Endometrial microvascular endothelial cells (primary cell): Measurements from ENCODE around the gene LMF2. TPM values are rescaled to one million over a fixed set of nuclear protein-coding genes. Genes with fewer than 3 reads are reported as not detected.
"Not testable (repeated sequence)": the region's sequence is repeated elsewhere in the genome, so short reads cannot be mapped to it uniquely, and the experiment has no call there.

Experiments used
- in situ Hi-C: cut with HindIII; loops from 2 replicates; pipeline ENCODE4 v1.10.0; 2017; ENCODE audit warnings: low sequenced_read_pairs, low pct_unique_long_range_greater_than_20kb; ENCODE audit errors: inconsistent ontology term
- total RNA-seq: library from RNA; depleted of rRNA; stranded (reverse); fragments of >200 nt; gene quantifications from one replicate; pipeline ENCODE4 v1.2.3, GENCODE V29; 2015; ENCODE audit errors: inconsistent ontology term

Gene LMF2
- total RNA-seq, 1 donor from 2014 or later, result 73.8 TPM

DNA sequence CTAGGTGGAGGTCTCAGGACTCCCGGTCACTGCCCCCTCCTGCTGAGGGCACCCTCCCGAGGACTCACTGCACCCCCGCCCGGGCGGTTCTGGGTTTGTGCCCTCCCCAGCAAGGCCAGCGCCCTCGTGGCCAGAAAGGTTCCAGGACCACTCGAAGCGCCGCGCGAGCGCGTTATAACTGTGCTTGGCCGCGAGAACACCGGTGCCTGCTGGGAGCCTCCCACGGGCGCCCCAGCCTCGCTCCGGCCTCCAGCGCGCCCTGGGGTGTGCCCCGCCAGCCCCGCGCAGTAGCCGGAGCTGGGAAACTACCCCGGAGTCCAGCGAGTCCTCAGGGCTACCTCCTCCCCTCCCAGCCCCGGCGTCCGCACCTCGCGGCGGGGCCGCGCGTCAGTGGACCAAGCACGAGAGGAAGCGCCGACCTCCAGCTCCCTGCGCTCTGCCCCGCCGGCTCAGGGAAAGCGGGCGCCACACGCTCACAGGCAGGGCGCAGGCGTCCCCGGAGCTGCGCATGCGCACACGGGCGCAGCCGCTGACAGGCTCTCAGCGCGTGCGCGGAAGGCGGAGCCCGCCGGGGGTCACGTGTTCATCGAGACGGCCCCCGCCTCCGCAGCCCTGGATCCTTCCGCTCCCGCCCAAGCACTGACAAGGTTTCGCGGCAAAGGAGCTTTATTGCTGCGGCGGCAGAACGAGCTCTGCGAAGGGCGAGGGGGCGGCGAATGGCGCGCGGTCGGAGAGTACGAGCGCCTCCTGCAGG is 17.8 kb upstream of the LMF2 start, which contains the start of gene SCO2:
TSS of gene SCO2 (minus strand) at position 495 of the 754 bp plus-strand sequence. CDS start 1,187 bp downstream, outside the sequence.
- in situ Hi-C loops, result no loop called here

DNA sequence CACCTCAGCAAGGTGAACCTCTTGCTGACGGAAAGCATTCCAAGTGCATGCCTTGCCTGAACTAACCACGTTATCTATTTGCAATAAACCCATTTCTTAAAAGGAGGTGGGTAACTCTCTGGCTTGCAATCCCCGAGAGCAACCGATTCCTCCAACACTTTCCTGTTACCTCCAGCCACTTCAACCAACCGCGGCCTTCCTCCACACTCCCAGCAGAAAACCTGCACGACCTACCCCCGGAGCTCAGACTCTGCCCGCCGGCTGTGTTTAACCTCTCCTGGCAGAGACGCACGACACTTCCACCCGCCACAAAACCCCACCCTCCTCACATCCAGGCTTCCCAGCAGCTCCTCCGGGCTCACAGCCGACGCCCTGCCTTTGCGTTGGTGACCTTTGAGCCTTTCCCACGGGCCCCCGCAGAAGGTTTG is 17.2 kb upstream of the LMF2 start:
- in situ Hi-C loops, result no loop called here

DNA sequence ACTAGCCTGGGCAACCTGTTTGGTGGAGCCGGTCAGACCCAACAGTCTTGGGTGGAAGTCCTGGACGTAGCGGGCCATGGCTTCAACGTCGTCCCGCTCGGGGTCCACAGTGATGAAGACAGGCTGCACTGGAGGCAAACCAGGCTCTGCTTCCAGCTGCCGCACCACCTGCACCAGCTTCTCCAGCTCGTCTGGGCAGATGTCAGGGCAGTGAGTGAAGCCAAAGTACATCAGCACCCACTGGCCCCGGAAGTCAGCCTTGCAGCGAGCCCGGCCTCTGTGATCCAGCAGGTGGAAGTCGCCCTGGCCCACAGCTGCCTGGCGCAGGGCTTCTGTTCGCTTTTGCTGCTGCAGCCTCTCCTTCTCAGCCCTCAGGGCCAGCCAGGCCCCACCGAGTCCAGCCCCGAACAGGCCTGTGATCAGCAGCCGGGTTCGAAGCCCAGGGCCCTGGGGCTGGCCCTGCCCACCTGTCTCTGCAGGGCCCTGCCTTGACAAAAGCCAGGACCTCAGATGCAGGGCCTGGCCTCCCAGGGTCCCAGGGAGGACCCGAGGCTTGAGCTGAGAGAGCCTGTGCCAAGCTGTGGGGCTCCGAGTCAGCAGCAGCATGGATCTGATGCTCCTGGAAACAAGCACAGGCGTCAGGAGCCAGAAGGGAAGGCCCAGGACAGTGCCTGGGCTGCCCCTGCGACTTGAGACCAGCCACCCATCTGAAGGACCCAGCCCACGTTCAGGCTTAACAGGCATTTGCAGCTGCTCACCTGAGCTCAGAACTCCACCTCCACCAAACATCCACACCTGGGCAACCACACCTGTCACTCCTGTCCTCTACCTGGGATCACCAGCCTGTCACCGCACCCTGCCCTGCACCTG is 16.5 kb upstream of the LMF2 start:
- in situ Hi-C loops, result no loop called here

DNA sequence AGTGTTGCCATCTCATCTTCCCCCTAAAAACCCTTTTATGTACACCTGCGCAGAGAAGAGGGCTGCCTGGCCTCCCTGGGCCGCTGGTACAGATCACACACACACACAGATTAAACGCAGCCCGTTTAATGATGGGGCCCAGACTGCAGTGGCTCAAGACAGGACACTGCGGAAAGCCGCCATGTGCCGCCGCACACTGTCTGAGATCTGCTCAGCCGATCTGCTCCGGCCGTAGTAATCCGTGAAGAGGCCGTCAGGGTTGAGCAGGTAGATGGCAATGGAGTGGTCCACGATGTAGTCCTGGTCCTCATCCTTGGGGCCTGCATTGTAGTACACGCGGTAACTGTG is 15.9 kb upstream of the LMF2 start:
- in situ Hi-C loops, result no loop called here

DNA sequence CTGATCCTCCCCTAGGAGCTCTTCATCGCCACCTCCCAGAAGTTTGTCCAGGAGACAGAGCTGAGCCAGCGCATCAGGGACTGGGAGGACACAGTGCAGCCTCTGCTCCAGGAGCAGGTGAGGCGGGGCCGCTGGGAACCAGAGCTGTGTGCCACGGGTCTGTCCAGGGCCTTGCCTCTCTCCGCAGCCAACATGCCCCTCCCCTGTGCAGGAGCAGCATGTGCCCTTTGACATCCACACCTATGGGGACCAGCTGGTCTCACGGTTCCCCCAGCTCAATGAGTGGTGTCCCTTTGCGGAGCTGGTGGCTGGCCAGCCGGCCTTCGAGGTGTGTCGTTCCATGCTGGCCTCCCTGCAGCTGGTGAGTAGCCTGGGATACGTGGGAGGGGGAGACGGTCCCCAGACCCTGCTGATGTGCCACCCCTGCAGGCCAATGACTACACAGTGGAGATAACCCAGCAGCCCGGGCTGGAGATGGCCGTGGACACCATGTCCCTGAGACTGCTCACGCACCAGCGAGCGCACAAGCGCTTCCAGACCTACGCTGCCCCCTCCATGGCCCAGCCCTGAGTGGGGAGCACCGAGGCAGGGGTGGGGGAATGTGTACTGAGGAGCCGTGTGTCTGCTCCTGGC is 15.4 kb upstream of the LMF2 start:
- in situ Hi-C loops, result no loop called here

DNA sequence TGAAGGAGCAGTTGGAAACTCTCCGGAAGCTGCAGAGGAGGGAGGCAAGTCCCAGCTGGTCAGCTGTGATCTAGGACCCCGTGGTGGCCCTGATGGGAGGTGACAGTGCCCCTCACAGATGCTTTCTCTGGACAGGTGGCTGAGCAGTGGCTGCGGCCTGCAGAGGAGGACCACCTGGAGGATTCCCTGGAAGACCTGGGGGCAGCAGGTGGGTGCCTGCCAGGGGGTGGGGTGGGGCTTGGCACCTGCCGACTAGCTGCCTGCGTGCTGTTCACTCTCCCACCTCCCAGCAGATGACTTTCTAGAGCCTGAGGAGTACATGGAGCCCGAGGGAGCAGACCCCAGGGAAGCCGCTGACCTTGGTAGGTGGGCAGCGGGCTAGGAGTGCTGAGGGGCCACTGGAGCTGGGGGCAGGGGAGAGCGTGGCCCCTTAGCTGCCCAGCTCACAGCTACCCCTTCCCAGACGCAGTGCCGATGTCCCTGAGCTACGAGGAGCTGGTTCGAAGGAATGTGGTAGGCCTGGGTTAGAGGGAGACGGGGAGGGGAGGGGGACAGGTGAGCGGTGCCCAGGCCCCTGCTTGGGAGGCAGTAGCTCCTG is 14.8 kb upstream of the LMF2 start:
- in situ Hi-C loops, result no loop called here

DNA sequence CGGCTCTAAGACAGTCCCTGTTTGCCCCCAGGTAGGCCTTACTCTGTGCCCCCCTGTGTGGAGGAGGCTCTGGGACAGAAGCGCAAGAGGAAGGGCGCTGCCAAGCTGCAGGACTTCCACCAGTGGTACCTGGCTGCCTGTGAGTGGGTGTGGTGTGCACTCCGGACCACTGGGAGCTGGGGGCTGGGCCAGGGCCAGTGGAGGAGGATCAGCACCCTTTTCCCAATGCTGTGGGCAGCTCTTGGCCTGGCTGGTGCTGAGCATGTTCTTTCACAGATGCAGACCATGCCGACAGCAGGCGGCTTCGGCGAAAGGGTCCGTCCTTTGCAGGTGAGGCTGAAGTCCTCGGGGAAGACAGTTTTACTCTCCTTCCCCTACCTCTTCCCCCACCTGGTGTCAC is 14.2 kb upstream of the LMF2 start:
- in situ Hi-C loops, result no loop called here

DNA sequence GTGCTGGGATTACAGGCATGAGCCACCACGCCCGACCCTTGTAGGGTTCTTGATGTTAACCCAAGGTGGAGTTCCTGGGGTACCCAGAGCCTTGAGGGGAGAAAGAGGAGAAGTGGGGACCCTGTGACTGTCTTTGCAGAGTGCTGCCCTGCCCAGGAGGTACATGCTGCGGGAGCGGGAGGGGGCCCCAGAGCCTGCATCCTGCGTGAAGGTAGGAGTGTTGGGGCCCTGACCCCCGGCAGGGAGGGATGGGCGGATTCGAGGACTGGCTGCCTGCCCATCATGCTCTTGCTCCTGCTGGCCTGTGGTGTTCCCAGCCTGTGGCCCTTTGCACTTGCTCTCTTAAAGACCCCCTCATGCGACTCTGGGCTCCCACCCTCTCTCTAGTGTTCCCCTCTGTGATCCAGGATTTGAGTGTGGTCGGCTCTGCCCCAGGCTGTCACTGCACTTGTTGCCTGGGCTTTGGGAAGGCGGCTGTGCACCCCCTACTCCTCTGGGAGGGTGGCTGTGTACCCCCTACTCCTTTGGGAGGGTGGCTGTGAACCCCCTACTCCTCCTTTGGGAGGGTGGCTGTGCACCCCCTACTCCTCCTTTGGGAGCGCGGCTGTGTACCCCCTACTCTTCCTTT is 13.4 kb upstream of the LMF2 start:
- in situ Hi-C loops, result no loop called here

DNA sequence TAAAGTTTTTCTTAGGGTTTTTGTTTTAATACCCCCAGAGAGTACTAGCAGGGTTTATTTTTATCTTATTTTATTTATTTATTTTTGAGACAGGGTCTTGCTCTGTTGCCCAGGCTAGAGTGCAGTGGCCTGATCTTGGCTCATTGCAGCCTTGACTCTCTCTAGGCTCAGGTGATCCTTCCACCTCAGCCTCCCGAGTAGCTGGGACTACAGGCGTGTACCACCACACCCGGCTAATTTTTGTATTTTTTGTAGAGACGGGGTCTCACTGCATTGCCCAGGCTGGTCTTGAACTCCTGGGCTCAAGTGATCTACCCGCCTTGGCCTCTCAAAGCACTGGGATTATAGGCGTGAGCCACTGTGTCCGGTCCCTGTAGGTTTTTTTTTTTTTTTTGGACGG is 12.7 kb upstream of the LMF2 start:
- in situ Hi-C loops, result not testable (repeated sequence)

DNA sequence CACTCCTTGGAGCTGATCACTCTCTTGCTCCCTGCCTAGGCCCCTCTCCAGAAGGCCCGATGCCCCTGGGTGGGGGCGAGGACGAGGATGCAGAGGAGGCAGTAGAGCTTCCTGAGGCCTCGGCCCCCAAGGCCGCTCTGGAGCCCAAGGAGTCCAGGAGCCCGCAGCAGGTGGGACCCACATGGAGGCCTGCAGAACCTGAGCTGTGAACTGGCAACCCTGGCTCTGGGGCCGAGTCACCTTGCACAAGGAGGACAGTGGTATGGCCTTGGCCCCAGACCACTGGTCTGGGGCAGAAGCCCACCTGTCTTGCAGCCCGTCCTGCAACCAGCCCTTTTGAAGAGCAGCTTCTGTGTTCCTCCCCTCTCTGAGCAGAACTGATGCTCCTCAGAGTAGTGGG is 11.6 kb upstream of the LMF2 start:
- in situ Hi-C loops, result no loop called here

DNA sequence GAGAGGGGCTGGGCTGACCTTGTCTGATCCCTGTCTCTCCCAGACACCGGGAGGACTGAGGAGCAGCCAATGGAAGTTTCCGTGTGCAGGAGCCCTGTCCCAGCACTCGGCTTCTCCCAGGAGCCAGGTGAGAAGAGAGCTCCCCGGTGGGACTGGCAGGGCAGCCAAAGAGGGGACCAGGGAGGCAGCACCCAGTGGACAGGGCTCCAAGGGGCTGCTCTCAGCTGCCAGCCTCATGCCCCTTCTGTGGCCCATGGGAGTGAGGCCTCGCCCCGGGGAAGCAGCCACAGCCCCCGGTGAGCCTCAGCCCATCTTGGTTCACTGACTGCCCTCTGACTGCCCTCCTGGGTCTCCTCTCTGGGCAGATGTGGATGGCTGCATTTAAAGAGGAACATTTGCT is 11.1 kb upstream of the LMF2 start:
- in situ Hi-C loops, result no loop called here

DNA sequence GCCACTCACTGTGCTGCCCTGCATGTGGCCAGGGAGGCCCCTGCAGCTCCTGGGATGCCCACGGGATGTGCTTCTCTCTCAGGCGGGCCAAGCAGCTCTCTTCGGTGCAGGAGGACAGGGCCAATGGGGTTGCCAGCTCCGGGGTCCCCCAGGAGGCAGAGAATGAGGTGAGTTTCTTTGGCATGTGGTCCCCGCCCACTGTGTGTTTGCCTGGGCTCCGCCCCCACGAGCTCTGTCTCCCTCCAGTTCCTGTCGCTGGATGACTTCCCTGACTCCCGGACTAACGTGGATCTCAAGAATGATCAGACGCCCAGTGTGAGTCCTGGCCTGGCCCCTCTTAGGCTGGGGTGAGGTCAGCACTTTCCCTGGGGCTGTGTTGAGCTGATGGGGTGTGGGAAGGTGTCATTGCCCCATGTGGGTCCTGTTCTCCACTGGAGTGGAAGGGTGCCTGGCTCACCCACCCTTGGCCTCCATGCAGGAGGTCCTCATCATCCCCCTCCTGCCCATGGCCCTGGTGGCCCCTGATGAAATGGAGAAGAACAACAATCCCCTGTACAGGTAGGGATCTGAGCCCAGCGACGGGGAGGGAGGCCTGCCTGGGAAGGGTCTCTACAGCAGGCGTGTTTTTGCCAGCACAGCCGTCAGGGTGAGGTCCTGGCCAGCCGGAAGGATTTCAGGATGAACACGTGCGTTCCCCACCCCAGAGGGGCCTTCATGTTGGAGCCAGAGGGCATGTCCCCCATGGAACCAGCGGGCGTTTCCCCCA is 10.2 kb upstream of the LMF2 start:
- in situ Hi-C loops, result no loop called here

DNA sequence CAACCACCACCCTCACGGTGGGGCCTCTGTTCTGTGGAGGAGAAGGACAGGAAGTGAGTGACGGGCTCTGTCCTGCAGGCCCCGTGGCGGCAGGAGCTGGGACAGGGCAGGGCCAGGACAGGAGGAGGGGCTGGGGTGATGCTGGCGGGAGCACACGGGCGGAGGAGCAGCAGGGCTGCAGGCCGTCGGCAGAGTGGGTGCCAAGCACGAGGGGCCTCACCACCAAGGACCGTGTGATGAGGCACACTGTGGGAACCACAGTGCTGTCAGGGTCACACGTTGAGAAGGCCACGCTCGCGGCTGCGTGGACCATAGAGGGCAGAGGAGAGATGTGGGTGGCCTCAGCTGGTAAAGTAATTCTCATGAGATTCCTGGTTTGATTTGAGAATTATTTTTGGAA is 9.4 kb upstream of the LMF2 start:
- in situ Hi-C loops, result no loop called here

DNA sequence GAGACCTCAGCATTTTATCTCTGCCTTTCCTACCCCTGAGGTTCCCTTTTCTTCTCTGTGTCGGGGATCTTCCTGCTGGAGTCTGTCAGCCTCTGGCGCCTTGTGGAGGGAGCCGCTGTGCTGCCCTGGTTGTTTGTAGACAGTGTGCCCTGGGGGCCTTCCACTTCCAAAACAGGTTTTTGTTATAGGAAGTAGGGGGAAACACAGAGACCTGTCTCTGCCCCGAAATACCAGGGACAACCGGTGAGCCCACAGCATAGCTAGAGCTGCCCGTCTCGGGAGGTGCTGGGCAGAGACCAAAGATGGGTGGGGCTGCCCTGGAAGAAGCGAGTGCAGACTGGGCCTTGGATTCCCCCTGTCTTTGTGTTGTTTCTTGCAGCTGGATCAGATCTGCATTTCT is 8.6 kb upstream of the LMF2 start:
- in situ Hi-C loops, result no loop called here

DNA sequence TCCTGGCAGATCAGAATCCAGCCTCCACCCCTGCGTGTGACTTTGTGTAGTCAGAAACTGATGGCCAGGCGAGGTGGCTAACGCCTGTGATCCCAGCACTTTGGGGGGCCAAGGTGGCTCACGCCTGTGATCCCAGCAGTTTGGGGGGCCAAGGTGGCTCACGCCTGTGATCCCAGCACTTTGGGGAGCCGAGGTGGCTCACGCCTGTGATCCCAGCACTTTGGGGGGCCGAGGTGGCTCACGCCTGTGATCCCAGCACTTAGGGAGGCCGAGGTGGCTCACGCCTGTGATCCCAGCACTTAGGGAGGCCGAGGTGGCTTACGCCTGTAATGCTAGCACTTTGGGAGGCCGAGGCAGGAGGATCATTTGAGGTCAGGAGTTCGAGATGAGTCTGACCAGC is 5.7 kb upstream of the LMF2 start:
- in situ Hi-C loops, result no loop called here

DNA sequence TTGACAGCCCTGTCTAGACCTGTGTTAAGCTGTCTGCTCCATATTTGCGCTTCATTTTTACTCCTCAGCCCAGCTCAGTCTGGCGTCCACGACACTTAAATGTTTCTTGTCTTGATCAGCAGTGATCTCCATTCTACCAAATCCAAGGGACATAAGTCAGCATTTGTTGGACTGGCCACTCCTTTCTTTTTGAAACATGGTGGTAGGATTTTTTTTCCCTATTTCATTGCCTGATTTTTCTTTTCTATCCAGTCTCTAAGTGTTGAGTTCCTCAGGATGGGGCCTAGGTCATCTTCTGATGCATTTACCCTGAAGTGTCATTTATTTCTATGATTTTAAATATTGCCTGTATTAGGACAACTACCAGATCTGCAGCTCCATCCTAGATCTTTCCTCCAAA is 1.4 kb upstream of the LMF2 start:
- in situ Hi-C loops, result no loop called here

DNA sequence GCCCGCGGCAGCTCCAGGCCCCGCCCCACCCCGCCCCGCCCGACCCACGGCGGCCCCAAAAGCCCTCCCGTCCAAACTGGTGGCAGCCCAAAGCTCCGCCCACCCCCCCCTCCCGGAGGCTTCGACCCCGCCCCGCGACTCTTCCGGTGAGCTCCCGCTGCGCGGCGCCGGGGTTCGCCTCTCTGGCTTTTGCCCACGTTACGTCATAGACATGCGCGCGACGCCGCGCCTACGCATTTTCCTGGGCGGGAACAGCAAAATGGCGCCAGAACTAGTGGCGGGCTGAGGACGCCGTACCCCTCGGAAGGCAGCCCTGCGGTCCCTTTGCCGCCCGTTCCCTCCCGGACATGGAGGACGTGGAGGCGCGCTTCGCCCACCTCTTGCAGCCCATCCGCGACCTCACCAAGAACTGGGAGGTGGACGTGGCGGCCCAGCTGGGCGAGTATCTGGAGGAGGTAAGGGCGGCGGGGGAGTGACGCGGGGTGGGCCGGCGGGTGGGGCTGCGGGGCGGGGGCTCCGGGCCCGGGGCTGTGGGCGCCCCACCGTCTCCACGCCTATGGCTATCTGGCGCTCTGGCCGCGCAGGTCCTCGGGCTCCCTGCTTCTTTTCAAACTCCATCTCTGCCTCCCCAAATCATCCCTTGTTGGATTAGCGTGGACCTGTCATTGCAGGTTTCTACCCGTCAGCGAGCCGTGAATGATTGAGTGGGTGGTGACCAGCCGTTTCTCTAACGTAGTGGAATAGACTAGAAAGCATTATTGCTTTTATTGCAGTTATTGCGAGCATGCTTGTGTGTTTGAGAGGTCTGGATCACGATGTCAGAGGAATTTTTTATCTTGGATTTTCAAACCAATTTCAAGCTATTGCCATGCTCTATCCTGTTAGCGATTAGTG is 736 bp upstream of the LMF2 start, which contains the start of gene NCAPH2:
TSS of gene NCAPH2 (plus strand) at position 234 of the 894 bp plus-strand sequence. CDS start at position 348, 114 bp downstream.
- in situ Hi-C loops, result no loop called here
